GM12873 (cell line): ENCODE measurements around the gene JAK1.

Experiments
- CTCF ChIP-seq: IDR thresholded peaks from 2 replicates; pipeline ENCODE4 v1.5.1; 2012; ENCODE audit warnings: low read depth, mild to moderate bottlenecking, moderate library complexity, low read length, control low read depth; ENCODE audit not compliant: insufficient read depth; ENCODE audit errors: missing control alignments

The JAK1 gene

GRCh38 chr1:64923294-64923718, 43.0 kb downstream of the JAK1 start:
- TF ChIP-seq CTCF, result no peak

- TF ChIP-seq CTCF, result no peak
Measured at GRCh38 chr1:64922336-64922735, 44.0 kb downstream of the JAK1 start.

- TF ChIP-seq CTCF, result no peak
Measured at GRCh38 chr1:64921771-64922170, 44.6 kb downstream of the JAK1 start.

- TF ChIP-seq CTCF, result no peak
Measured at GRCh38 chr1:64920941-64921589, 45.3 kb downstream of the JAK1 start.

GRCh38 chr1:64917907-64918306, 48.4 kb downstream of the JAK1 start:
- no peak for TF ChIP-seq CTCF

GRCh38 chr1:64917328-64917861, 49.0 kb downstream of the JAK1 start:
- TF ChIP-seq CTCF, result no peak

GRCh38 chr1:64915381-64916274, 50.7 kb downstream of the JAK1 start:
- no peak for TF ChIP-seq CTCF
